Measurements from ENCODE around the gene SLAMF7.

Gene SLAMF7

DNA sequence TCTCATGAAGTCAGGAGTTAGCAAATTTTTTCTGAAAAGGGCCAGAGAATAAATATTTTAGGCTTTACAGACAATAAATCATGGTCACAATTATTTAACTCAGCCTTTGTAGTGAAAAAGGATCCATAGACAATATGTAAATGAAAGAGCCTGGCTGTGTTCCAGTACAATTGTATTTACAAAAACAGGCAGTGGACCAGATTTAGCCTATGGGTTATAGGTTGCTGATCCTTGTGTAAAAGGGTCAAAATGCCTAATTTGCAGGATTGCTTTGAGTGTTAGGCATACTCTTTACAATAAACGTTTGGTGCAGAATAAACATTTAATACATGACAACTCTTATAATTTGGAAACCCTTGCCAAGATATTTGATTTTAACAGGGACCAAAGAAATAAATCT is 6.5 kb downstream of the SLAMF7 start:
- DNase-seq (ENCODE audit: low read depth), result no peak

DNA sequence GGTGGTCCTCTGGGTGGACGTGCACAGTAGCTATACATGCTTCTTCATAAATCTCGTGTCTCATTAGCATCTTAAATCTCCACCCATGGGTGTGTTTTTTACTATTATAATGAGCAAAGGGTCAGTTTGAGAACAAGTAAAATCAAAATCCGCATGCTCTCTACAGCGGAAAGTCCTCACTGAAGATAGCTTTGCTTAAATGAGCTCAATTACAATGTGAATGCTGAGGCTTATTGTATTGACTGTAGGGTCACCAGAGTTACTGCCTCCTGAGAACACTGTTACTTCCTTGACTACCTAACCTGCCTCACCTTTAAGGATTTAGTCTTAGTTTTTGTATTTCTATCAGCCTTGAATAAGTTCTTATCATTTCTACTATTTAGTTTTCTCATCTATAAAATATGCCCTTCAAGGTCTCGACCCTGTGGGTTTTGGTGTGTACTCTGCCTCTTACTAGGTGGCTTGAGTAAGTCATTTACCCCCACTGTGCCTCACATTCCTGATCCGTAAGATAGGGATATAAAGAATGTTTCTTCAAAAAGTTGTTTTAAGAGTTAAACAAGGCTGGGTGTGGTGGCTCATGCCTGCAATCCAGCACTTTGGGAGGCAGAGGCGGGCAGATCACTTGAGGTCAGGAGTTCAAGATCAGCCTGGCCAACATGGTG is 7.9 kb downstream of the SLAMF7 start:
- DNase-seq (ENCODE audit: low read depth), result no peak

- DNase-seq (ENCODE audit: low read depth), result no peak
Observed at GRCh38 chr1:160747717-160748116, 8.7 kb downstream of the SLAMF7 start.

GRCh38 chr1:160748181-160748877 is 9.3 kb downstream of the SLAMF7 start:
- DNase-seq (ENCODE audit: low read depth), result peak; percentile 65

DNA sequence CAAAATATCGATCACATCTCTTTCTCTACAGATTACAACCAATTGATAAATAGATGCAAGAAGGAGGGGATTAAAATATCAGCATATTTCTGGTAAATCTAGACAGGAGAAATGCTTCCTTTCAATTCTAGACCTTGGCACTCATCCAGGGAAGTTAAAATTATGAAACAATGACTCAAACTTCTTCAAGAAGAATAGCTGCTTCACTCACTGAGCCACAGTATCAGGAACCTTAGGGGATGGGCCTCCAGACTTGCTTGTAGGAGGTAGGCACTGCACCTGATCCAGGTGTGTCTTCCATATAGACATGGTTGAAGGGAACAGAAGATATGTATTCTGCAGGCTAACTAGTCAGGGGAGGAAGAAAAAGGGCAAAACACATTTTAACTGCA is 9.8 kb downstream of the SLAMF7 start:
- DNase-seq (ENCODE audit: low read depth), result no peak

- DNase-seq (ENCODE audit: low read depth), result no peak
Observed at GRCh38 chr1:160750608-160751007, 11.6 kb downstream of the SLAMF7 start.

- no peak for DNase-seq (ENCODE audit: low read depth)
Observed at GRCh38 chr1:160752406-160752805, 13.4 kb downstream of the SLAMF7 start.

DNA sequence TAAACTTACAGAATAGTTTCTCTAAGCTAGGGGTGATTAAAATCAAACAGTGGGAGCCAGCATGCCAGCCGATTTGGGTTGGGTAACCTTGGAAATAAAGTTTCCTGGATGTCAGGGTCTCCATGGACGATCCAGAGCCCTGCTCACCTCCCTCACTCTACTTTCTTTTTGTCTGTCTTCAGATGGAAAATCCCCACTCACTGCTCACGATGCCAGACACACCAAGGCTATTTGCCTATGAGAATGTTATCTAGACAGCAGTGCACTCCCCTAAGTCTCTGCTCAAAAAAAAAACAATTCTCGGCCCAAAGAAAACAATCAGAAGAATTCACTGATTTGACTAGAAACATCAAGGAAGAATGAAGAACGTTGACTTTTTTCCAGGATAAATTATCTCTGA is 13.9 kb downstream of the SLAMF7 start:
- DNase-seq (ENCODE audit: low read depth), result no peak

GRCh38 chr1:160753594-160753993 is 14.5 kb downstream of the SLAMF7 start:
- DNase-seq (ENCODE audit: low read depth), result no peak

- DNase-seq (ENCODE audit: low read depth), result no peak
Observed at GRCh38 chr1:160755461-160755860, 16.4 kb downstream of the SLAMF7 start.

GRCh38 chr1:160755911-160756848 is 17.1 kb downstream of the SLAMF7 start:
- DNase-seq (ENCODE audit: low read depth), result no peak

- no peak for DNase-seq (ENCODE audit: low read depth)
Observed at GRCh38 chr1:160756849-160757201, 17.8 kb downstream of the SLAMF7 start.

- DNase-seq (ENCODE audit: low read depth), result no peak
Observed at GRCh38 chr1:160758521-160758920, 19.5 kb downstream of the SLAMF7 start.

DNA sequence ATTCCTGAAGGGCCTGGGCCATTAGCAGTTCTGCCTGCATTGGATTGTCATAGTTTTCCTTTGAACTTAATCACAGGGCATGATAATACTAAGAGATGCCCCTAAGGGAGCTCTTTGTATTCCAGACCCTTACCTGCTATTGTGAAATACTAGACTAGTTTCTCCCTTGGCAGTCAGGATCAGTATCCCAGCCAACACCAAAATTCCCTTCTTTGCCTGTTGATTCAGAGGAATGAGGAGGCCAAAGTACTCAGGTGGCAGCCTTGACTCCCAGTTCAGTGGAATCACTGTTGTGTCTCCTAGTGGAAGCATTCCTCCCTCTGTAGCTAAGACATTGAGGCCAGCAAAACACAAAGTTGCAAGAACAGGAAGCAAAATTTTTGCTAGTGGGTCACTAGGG is 20.7 kb downstream of the SLAMF7 start:
- no peak for DNase-seq (ENCODE audit: low read depth)

GRCh38 chr1:160761046-160761445 is 22.0 kb downstream of the SLAMF7 start:
- DNase-seq (ENCODE audit: low read depth), result no peak

- DNase-seq (ENCODE audit: low read depth), result no peak
Observed at GRCh38 chr1:160761886-160762285, 22.8 kb downstream of the SLAMF7 start.

GRCh38 chr1:160763993-160764392 is 24.9 kb downstream of the SLAMF7 start:
- no peak for DNase-seq (ENCODE audit: low read depth)

- DNase-seq (ENCODE audit: low read depth), result no peak
Observed at GRCh38 chr1:160767395-160768294, 28.6 kb downstream of the SLAMF7 start.

GRCh38 chr1:160768295-160768657 is 29.2 kb downstream of the SLAMF7 start:
- peak; percentile 32 for DNase-seq (ENCODE audit: low read depth)

- DNase-seq (ENCODE audit: low read depth), result no peak
Observed at GRCh38 chr1:160772331-160772730, 33.3 kb downstream of the SLAMF7 start.

GRCh38 chr1:160773093-160773492 is 34.0 kb downstream of the SLAMF7 start:
- DNase-seq (ENCODE audit: low read depth), result no peak
